ENCODE data around the gene HDLBP. TPM values are rescaled to one million over a fixed set of nuclear protein-coding genes. Genes with fewer than 3 reads are reported as not detected.

The HDLBP gene
- total RNA-seq, 6 experiments from 2014 or later, result 991 to 1,153 (median 1,104) TPM

GRCh38 chr2:241286348-241287090, 29.0 kb downstream of the HDLBP start:
- no peak for TF ChIP-seq CTCF (IDR thresholded peaks at IDR 0.05)
- H3K27ac Mint-ChIP-seq, result no peak overlapping the region
- peaks cover 24% of the 10 kb centered on the region for H3K36me3 Mint-ChIP-seq (ENCODE audit: low read depth)
- H3K4me1 Mint-ChIP-seq (ENCODE audit: low read depth), result peaks cover 32% of the 10 kb centered on the region
- DNase-seq, result no peak
- no peaks in the 10 kb centered on the region; the same call in 1 of the 2 replicates for H3K27me3 Mint-ChIP-seq (ENCODE audit: insufficient read depth)
- H3K4me3 Mint-ChIP-seq, result no peak overlapping the region
- H3K9me3 Mint-ChIP-seq, result no peaks in the 10 kb centered on the region

- Mint-ChIP-seq H3K27me3 (ENCODE audit: insufficient read depth) (no peaks in the 10 kb centered on the region; the same call in 1 of the 2 replicates), H3K9me3 (no peaks in the 10 kb centered on the region), H3K4me3 (no peak overlapping the region), H3K4me1 (ENCODE audit: low read depth) (peaks cover 28% of the 10 kb centered on the region), H3K27ac (peak overlapping the region; percentile 34; the same call in 1 of the 2 replicates), H3K36me3 (ENCODE audit: low read depth) (peaks cover 24% of the 10 kb centered on the region)
- DNase-seq, result no peak
- TF ChIP-seq CTCF (IDR thresholded peaks at IDR 0.05), result no peak
Observed at GRCh38 chr2:241285596-241285995, 29.9 kb downstream of the HDLBP start.

- Mint-ChIP-seq H3K27ac (no peak overlapping the region; the same call in 1 of the 2 replicates), H3K9me3 (no peaks in the 10 kb centered on the region), H3K36me3 (ENCODE audit: low read depth) (peaks cover 12% of the 10 kb centered on the region; the same call in 1 of the 2 replicates), H3K4me3 (no peak overlapping the region), H3K4me1 (ENCODE audit: low read depth) (peaks cover 19% of the 10 kb centered on the region; the same call in 1 of the 2 replicates), H3K27me3 (ENCODE audit: insufficient read depth) (no peaks in the 10 kb centered on the region; the same call in 1 of the 2 replicates)
- DNase-seq, result no peak
- no peak for TF ChIP-seq CTCF (IDR thresholded peaks at IDR 0.05)
Observed at GRCh38 chr2:241282555-241282954, 32.9 kb downstream of the HDLBP start.

- Mint-ChIP-seq H3K27me3 (ENCODE audit: insufficient read depth) (0 out of 2 replicates have a peak, but pooled peaks cover 3% of the 10 kb centered on the region), H3K4me1 (ENCODE audit: low read depth) (peaks cover 23% of the 10 kb centered on the region), H3K9me3 (peaks cover 5% of the 10 kb centered on the region), H3K4me3 (no peak overlapping the region), H3K27ac (no peak overlapping the region), H3K36me3 (ENCODE audit: low read depth) (peaks cover 16% of the 10 kb centered on the region)
- no peak for TF ChIP-seq CTCF (IDR thresholded peaks at IDR 0.05)
- no peak for DNase-seq
Observed at GRCh38 chr2:241280291-241280690, 35.2 kb downstream of the HDLBP start.

- no peak for TF ChIP-seq CTCF (IDR thresholded peaks at IDR 0.05)
- no peak overlapping the region for H3K4me3 Mint-ChIP-seq
- H3K9me3 Mint-ChIP-seq, result peaks cover 5% of the 10 kb centered on the region
- no peak overlapping the region for H3K27ac Mint-ChIP-seq
- DNase-seq, result no peak
- H3K36me3 Mint-ChIP-seq (ENCODE audit: low read depth), result peaks cover 18% of the 10 kb centered on the region
- 0 out of 2 replicates have a peak, but pooled peaks cover 3% of the 10 kb centered on the region for H3K27me3 Mint-ChIP-seq (ENCODE audit: insufficient read depth)
- peaks cover 28% of the 10 kb centered on the region for H3K4me1 Mint-ChIP-seq (ENCODE audit: low read depth)
Observed at GRCh38 chr2:241279828-241280227, 35.6 kb downstream of the HDLBP start.

All from HFFc6 (cell line).